Uterus (tissue), 4 donors: Measurements from ENCODE around the gene CSH1. TPM values are rescaled to one million over a fixed set of nuclear protein-coding genes. Genes with fewer than 3 reads are reported as not detected.
"Not testable (repeated sequence)": the region's sequence is repeated elsewhere in the genome, so short reads cannot be mapped to it uniquely, and the experiment has no call there.

Source experiments
- DNase-seq, 2 donors: peaks; one replicate each; pipeline ENCODE4 v3.0.0-alpha.2; 2019 to 2020
- H3K27ac ChIP-seq, 2 donors: fragments of 200-600 bp; sonication (generic); 1 replicate in 1 of 2; 2 replicates in 1 of 2; pipeline ENCODE4 v1.5.1; 2016 to 2018
- H3K27me3 ChIP-seq, 2 donors: fragments of 200-600 bp; sonication (generic); one replicate each; pipeline ENCODE4 v1.5.1; 2018 to 2019; ENCODE audit warnings: control low read depth in 1 of 2
- H3K36me3 ChIP-seq, 2 donors: fragments of 200-600 bp; sonication (generic); one replicate each; pipeline ENCODE4 v1.5.1; 2019; ENCODE audit warnings: control low read depth in 1 of 2
- H3K4me1 ChIP-seq, 2 donors: fragments of 200-600 bp; sonication (generic); one replicate each; pipeline ENCODE4 v1.5.1; 2018 to 2019; ENCODE audit warnings: control low read depth in 1 of 2
- H3K4me3 ChIP-seq, 2 donors: fragments of 200-600 bp; sonication (generic); 1 replicate in 1 of 2; 2 replicates in 1 of 2; pipeline ENCODE4 v1.5.1; 2018 to 2019; ENCODE audit warnings: mild to moderate bottlenecking in 1 of 2
- H3K9me3 ChIP-seq, 2 donors: fragments of 200-600 bp; sonication (generic); one replicate each; pipeline ENCODE4 v1.5.1; 2019; ENCODE audit warnings: control low read depth in 1 of 2
- POLR2A ChIP-seq, 2 donors: fragments of 450-650 bp; IDR thresholded peaks; one replicate each; pipeline ENCODE4 v1.6.1; 2016; ENCODE audit warnings: antibody characterized with exemption in 2 of 2, mild to moderate bottlenecking in 1 of 2, moderate library complexity in 1 of 2
- intact Hi-C: fragments of 100-400 bp; cut with DNase I; formaldehyde crosslinking; loops from one replicate; pipeline ENCODE4 v1.15.1; 2023; ENCODE audit warnings: low total_unique reads
- total RNA-seq, 4 donors: library from RNA; depleted of rRNA in 3 of 4; stranded (reverse); fragments of >200 nt in 3 of 4; gene quantifications; one replicate each; pipeline versions ENCODE4 v1.1.0 to v1.2.4, GENCODE V29; 2014 to 2023
- TF ChIP-seq, protein P1 (sequence below), 4 experiments: fragments of 200-600 bp in 2 of 4; fragments of 450-650 bp in 2 of 4; sonication (generic) in 2 of 4; IDR thresholded peaks; one replicate each; pipeline ENCODE4 v1.5.1; 2016 to 2019; ENCODE audit warnings: antibody characterized with exemption in 4 of 4, mild to moderate bottlenecking in 2 of 4, moderate library complexity in 1 of 4
- donor health status: DM: yes; HTN: yes; CAD: no.

Gene CSH1
- total RNA-seq, 4 donors from 2014 or later: not detected

DNA sequence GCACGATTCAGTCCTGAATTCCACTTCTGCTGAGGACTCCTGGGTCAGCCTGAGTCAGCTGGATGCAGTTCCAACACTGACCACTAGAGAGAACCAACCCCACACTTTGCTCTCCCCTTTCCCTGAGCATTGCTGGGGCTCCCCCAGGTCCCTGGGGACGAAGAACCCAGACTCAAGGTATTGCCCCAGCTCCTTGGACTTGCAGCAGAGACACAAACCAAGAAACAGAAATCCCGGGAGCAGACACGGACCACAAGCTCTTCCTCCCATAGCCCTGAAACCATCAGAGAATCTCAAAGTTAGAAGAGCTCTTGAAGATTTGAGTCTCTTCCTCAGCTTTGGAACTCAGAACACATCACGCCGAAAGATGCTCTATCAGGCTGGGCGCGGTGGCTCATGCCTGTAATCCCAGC lies 22.9 kb upstream of the CSH1 start:
- H3K4me1 ChIP-seq: no peaks in the 10 kb centered on the region
- no peak overlapping the region for H3K27ac ChIP-seq
- intact Hi-C loops: loop anchor here (10.0 kb wide), 1 partner anchor 215 kb away; the partner anchor contains the start of gene ERN1
- no peak overlapping the region for H3K4me3 ChIP-seq
- no peaks in the 10 kb centered on the region for H3K36me3 ChIP-seq
- TF ChIP-seq, protein P1, sequence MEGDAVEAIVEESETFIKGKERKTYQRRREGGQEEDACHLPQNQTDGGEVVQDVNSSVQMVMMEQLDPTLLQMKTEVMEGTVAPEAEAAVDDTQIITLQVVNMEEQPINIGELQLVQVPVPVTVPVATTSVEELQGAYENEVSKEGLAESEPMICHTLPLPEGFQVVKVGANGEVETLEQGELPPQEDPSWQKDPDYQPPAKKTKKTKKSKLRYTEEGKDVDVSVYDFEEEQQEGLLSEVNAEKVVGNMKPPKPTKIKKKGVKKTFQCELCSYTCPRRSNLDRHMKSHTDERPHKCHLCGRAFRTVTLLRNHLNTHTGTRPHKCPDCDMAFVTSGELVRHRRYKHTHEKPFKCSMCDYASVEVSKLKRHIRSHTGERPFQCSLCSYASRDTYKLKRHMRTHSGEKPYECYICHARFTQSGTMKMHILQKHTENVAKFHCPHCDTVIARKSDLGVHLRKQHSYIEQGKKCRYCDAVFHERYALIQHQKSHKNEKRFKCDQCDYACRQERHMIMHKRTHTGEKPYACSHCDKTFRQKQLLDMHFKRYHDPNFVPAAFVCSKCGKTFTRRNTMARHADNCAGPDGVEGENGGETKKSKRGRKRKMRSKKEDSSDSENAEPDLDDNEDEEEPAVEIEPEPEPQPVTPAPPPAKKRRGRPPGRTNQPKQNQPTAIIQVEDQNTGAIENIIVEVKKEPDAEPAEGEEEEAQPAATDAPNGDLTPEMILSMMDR (IDR thresholded peaks at IDR 0.05): peak; percentile 77 to 91 (median 84)
- no peak for TF ChIP-seq POLR2A (IDR thresholded peaks at IDR 0.05)
- peak; percentile 41 for DNase-seq
- H3K27me3 ChIP-seq: no peaks in the 10 kb centered on the region
- no peaks in the 10 kb centered on the region for H3K9me3 ChIP-seq

DNA sequence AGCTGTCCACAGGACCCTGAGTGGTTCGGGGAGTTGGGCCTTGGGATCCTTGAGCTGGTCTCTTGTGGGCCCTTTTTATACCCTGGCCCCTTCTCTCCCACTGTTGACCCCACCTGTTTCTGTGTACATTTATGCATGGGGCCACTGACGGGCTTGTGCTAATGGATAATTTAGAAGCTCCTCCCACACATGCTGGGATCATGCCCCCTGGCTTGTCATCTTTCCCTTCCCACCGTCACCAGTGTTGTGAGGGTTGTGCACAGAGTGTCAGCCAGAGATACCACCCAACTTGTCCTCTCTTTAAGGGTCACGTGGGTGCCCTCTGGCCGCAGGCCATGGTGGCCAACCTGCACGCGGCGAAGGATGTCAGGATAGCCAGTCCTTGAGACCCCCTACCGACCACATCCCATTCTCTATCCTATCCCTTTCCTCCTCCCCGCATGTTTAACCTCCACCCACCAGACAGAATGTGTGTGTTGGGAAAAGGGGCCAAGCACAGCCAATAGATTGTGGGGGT lies 22.5 kb upstream of the CSH1 start, which contains the start of gene GH1:
GH1 (minus strand) TSS at position 51 of the 517 bp plus-strand sequence. CDS start 63 bp downstream, outside the sequence.
- DNase-seq, H3K36me3 ChIP-seq, H3K4me1 ChIP-seq, H3K27ac ChIP-seq, H3K9me3 ChIP-seq, H3K4me3 ChIP-seq, H3K27me3 ChIP-seq: not testable (repeated sequence)
- intact Hi-C loops: loop anchor here (10.0 kb wide), 1 partner anchor 216 kb away; the partner anchor contains the start of gene ERN1

DNA sequence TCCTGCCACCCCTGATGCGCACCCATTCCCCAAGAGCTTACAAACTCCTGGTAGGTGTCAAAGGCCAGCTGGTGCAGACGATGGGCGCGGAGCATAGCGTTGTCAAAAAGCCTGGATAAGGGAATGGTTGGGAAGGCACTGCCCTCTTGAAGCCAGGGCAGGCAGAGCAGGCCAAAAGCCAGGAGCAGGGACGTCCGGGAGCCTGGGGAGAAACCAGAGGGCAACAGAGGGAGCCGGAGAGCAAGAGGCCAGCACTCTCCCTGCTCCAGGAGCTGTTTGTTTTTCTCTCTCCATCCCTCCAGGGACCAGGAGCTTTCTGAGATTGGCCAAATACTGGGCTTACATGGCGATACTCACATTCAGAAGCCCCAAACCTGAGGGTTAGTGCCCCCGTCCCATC lies 21.9 kb upstream of the CSH1 start:
- Histone ChIP-seq H3K36me3 (no peaks in the 10 kb centered on the region), H3K4me3 (no peak overlapping the region), H3K9me3 (no peaks in the 10 kb centered on the region), H3K27ac (no peak overlapping the region), H3K4me1 (no peaks in the 10 kb centered on the region), H3K27me3 (no peaks in the 10 kb centered on the region)
- TF ChIP-seq, protein P1 (IDR thresholded peaks at IDR 0.05): no peak
- TF ChIP-seq POLR2A (IDR thresholded peaks at IDR 0.05): no peak
- intact Hi-C loops: loop anchor here (10.0 kb wide), 1 partner anchor 216 kb away; the partner anchor contains the start of gene ERN1
- DNase-seq: no peak

DNA sequence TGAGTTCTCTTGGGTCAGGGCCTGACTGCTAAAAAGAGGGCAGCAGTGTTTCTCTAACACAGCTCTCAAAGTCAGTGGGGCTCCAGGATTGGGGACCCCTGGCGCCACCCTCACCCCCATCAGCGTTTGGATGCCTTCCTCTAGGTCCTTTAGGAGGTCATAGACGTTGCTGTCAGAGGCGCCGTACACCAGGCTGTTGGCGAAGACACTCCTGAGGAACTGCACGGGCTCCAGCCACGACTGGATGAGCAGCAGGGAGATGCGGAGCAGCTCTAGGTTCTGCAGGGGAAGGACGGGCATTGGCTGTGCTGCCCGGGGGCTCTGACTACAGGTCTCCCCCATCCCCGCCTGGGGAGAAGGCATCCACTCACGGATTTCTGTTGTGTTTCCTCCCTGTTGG lies 21.3 kb upstream of the CSH1 start:
- DNase-seq: no peak
- TF ChIP-seq, protein P1 (IDR thresholded peaks at IDR 0.05): no peak
- TF ChIP-seq POLR2A (IDR thresholded peaks at IDR 0.05): no peak
- intact Hi-C loops: loop anchor here (10.0 kb wide), 1 partner anchor 217 kb away; the partner anchor contains the start of gene ERN1
- Histone ChIP-seq H3K36me3 (no peaks in the 10 kb centered on the region), H3K27ac (no peak overlapping the region), H3K9me3 (no peaks in the 10 kb centered on the region), H3K27me3 (no peaks in the 10 kb centered on the region), H3K4me3 (no peak overlapping the region), H3K4me1 (no peaks in the 10 kb centered on the region)

DNA sequence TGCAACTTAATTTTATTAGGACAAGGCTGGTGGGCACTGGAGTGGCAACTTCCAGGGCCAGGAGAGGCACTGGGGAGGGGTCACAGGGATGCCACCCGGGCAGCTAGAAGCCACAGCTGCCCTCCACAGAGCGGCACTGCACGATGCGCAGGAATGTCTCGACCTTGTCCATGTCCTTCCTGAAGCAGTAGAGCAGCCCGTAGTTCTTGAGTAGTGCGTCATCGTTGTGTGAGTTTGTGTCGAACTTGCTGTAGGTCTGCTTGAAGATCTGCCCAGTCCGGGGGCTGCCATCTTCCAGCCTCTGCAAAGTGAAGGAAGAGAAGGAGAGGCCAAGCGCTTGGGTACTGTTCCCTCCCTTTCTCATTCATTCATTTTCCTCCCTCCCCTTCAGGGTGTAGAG lies 20.8 kb upstream of the CSH1 start:
- H3K9me3 ChIP-seq, H3K27me3 ChIP-seq, H3K4me3 ChIP-seq, H3K36me3 ChIP-seq, H3K27ac ChIP-seq, H3K4me1 ChIP-seq, DNase-seq: not testable (repeated sequence)
- intact Hi-C loops: loop anchor here (10.0 kb wide), 1 partner anchor 218 kb away; the partner anchor contains the start of gene ERN1

DNA sequence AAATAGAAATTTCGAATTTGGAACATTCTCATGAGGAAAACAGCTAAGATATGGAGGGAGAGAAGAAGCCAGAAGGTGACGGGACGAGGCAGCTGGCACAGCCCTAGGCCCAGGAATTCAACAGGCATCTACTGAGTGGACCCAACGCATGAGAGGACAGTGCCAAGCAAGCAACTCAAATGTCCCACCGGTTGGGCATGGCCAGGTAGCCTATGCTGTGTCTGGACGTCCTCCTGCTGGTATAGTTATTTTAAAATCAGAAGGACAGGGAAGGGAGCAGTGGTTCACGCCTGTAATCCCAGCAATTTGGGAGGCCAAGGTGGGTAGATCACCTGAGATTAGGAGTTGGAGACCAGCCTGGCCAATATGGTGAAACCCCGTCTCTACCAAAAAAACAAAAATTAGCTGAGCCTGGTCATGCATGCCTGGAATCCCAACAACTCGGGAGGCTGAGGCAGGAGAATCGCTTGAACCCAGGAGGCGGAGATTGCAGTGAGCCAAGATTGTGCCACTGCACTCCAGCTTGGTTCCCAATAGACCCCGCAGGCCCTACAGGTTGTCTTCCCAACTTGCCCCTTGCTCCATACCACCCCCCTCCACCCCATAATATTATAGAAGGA lies 20.3 kb upstream of the CSH1 start:
- no peak overlapping the region for H3K27ac ChIP-seq
- no peak for TF ChIP-seq POLR2A (IDR thresholded peaks at IDR 0.05)
- TF ChIP-seq, protein P1 (IDR thresholded peaks at IDR 0.05): no peak
- intact Hi-C loops: loop anchor here (10.0 kb wide), 1 partner anchor 218 kb away; the partner anchor contains the start of gene ERN1
- no peak for DNase-seq
- H3K9me3 ChIP-seq: no peaks in the 10 kb centered on the region
- H3K27me3 ChIP-seq: no peaks in the 10 kb centered on the region
- no peaks in the 10 kb centered on the region for H3K4me1 ChIP-seq
- no peak overlapping the region for H3K4me3 ChIP-seq
- no peaks in the 10 kb centered on the region for H3K36me3 ChIP-seq

DNA sequence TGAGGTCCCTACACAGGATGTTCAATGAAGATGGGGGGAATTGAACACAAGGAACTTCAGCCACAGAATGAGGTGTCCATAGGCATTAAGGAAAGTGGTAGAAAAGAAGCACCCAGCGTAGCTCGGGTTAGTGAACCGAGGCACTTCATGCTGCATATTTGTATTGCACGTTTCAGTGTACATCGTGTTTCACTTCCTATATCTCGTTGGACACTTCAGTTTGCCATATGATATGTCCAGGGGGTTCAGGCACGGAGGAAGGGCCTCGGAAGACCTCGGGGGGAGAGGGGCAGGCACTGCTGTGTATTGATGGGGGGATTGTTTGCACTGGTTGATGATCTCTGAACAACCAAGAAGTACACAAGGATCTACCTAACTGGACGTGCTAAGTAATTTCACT lies 19.4 kb upstream of the CSH1 start:
- intact Hi-C loops: loop anchor here (10.0 kb wide), 1 partner anchor 219 kb away; the partner anchor contains the start of gene ERN1
- H3K4me1 ChIP-seq, H3K9me3 ChIP-seq, H3K27me3 ChIP-seq, H3K27ac ChIP-seq, H3K4me3 ChIP-seq, DNase-seq, H3K36me3 ChIP-seq: not testable (repeated sequence)
